Suprapubic skin (tissue), 4 donors: ENCODE measurements around the gene IQSEC1. TPM values are rescaled to one million over a fixed set of nuclear protein-coding genes. Genes with fewer than 3 reads are reported as not detected.

Experiments
- DNase-seq, 2 donors: peaks; one replicate each; pipeline ENCODE4 v3.0.0-alpha.2; 2019; ENCODE audit warnings: low spot score in 2 of 2
- H3K27ac ChIP-seq: fragments of 200-600 bp; sonication (generic); one replicate; pipeline ENCODE4 v1.5.1; 2019
- H3K27me3 ChIP-seq: fragments of 200-600 bp; sonication (generic); one replicate; pipeline ENCODE4 v1.5.1; 2019
- H3K36me3 ChIP-seq: fragments of 200-600 bp; sonication (generic); one replicate; pipeline ENCODE4 v1.5.1; 2019
- H3K4me1 ChIP-seq: fragments of 200-600 bp; sonication (generic); one replicate; pipeline ENCODE4 v1.5.1; 2019
- H3K4me3 ChIP-seq: fragments of 200-600 bp; sonication (generic); one replicate; pipeline ENCODE4 v1.5.1; 2019; ENCODE audit warnings: mild to moderate bottlenecking
- H3K9me3 ChIP-seq: fragments of 200-600 bp; sonication (generic); one replicate; pipeline ENCODE4 v1.5.1; 2019
- CTCF ChIP-seq, 2 donors: fragments of 200-600 bp in 1 of 2; fragments of 450-650 bp in 1 of 2; sonication (generic) in 1 of 2; IDR thresholded peaks; one replicate each; pipeline ENCODE4 v1.5.1; 2016 to 2019; ENCODE audit warnings: antibody characterized with exemption in 2 of 2, mild to moderate bottlenecking in 1 of 2, moderate library complexity in 1 of 2
- EP300 ChIP-seq: sonication (generic); formaldehyde crosslinking; IDR thresholded peaks from one replicate; pipeline ENCODE4 v1.6.1; 2017; ENCODE audit warnings: antibody characterized with exemption
- POLR2A ChIP-seq, 2 donors: fragments of 450-650 bp; IDR thresholded peaks; one replicate each; pipeline ENCODE4 v1.6.1; 2017; ENCODE audit warnings: antibody characterized with exemption in 2 of 2, mild to moderate bottlenecking in 2 of 2, moderate library complexity in 2 of 2
- POLR2AphosphoS5 ChIP-seq, 3 donors: sonication (generic); formaldehyde crosslinking; IDR thresholded peaks; one replicate each; pipeline ENCODE4 v1.6.1; 2017; ENCODE audit warnings: antibody characterized with exemption in 3 of 3
- WGBS: methylation state at CpG from one replicate; pipeline ENCODE4 v1.1.5; 2018; 5-methylcytosine and 5-hydroxymethylcytosine counted together
- total RNA-seq, 4 donors: library from RNA; depleted of rRNA; stranded (reverse); fragments of >200 nt; gene quantifications; one replicate each; pipeline ENCODE4 v1.1.0, GENCODE V29; 2016

The IQSEC1 gene
- total RNA-seq, 4 donors from 2014 or later: 26.7 to 52.4 (median 35.5) TPM

- Histone ChIP-seq H3K27me3 (peaks cover 3% of the 10 kb centered on the region), H3K36me3 (no peaks in the 10 kb centered on the region), H3K9me3 (no peaks in the 10 kb centered on the region), H3K4me1 (peaks cover 28% of the 10 kb centered on the region), H3K4me3 (no peak overlapping the region), H3K27ac (no peak overlapping the region)
- WGBS: 93% methylated on average over 5 of the region's 6 CpGs
- no peak for DNase-seq
- TF ChIP-seq CTCF (IDR thresholded peaks at IDR 0.05) (no peak), EP300 (no peak)
These were observed 10.0 kb upstream of the IQSEC1 start for GRCh38 chr3:13083254-13083653.

GRCh38 chr3:13082677-13083076 lies 9.4 kb upstream of the IQSEC1 start:
- no peak for TF ChIP-seq EP300
- no peak for TF ChIP-seq CTCF (IDR thresholded peaks at IDR 0.05)
- no peak for TF ChIP-seq POLR2A (IDR thresholded peaks at IDR 0.05)
- TF ChIP-seq POLR2AphosphoS5 (IDR thresholded peaks at IDR 0.05): no peak
- H3K9me3 ChIP-seq: no peaks in the 10 kb centered on the region
- no peak for DNase-seq
- 83% methylated on average over 13 of the region's 13 CpGs for WGBS
- no peak overlapping the region for H3K27ac ChIP-seq
- H3K4me1 ChIP-seq: peaks cover 33% of the 10 kb centered on the region
- H3K4me3 ChIP-seq: no peak overlapping the region
- peaks cover 3% of the 10 kb centered on the region for H3K27me3 ChIP-seq
- H3K36me3 ChIP-seq: no peaks in the 10 kb centered on the region

GRCh38 chr3:13081603-13082360 lies 8.6 kb upstream of the IQSEC1 start:
- Histone ChIP-seq H3K9me3 (no peaks in the 10 kb centered on the region), H3K4me3 (no peak overlapping the region), H3K27me3 (peaks cover 3% of the 10 kb centered on the region), H3K27ac (no peak overlapping the region), H3K36me3 (no peaks in the 10 kb centered on the region), H3K4me1 (peaks cover 39% of the 10 kb centered on the region)
- WGBS: 74% methylated on average over 21 of the region's 23 CpGs
- TF ChIP-seq CTCF (IDR thresholded peaks at IDR 0.05) (no peak), EP300 (no peak), POLR2AphosphoS5 (IDR thresholded peaks at IDR 0.05) (no peak), POLR2A (IDR thresholded peaks at IDR 0.05) (no peak)
- DNase-seq: no peak

- Histone ChIP-seq H3K4me1 (peaks cover 39% of the 10 kb centered on the region), H3K9me3 (no peaks in the 10 kb centered on the region), H3K4me3 (no peak overlapping the region), H3K36me3 (no peaks in the 10 kb centered on the region), H3K27me3 (peaks cover 14% of the 10 kb centered on the region), H3K27ac (no peak overlapping the region)
- TF ChIP-seq POLR2A (IDR thresholded peaks at IDR 0.05) (no peak), CTCF (IDR thresholded peaks at IDR 0.05) (no peak), POLR2AphosphoS5 (IDR thresholded peaks at IDR 0.05) (no peak)
- 51% methylated on average over 8 of the region's 8 CpGs for WGBS
- DNase-seq: no peak
These were observed 7.4 kb upstream of the IQSEC1 start for GRCh38 chr3:13080591-13080990.

- no peak for TF ChIP-seq POLR2A (IDR thresholded peaks at IDR 0.05)
- no peak for TF ChIP-seq EP300
- Histone ChIP-seq H3K27me3 (peaks cover 19% of the 10 kb centered on the region), H3K27ac (no peak overlapping the region), H3K9me3 (no peaks in the 10 kb centered on the region), H3K4me1 (peaks cover 39% of the 10 kb centered on the region), H3K4me3 (no peak overlapping the region), H3K36me3 (no peaks in the 10 kb centered on the region)
- WGBS: 91% methylated on average over 3 of the region's 3 CpGs
- DNase-seq: no peak
These were observed 6.8 kb upstream of the IQSEC1 start for GRCh38 chr3:13080026-13080425.

GRCh38 chr3:13079510-13079909 lies 6.3 kb upstream of the IQSEC1 start:
- Histone ChIP-seq H3K27ac (no peak overlapping the region), H3K36me3 (no peaks in the 10 kb centered on the region), H3K4me1 (peaks cover 39% of the 10 kb centered on the region), H3K9me3 (no peaks in the 10 kb centered on the region), H3K27me3 (peaks cover 25% of the 10 kb centered on the region), H3K4me3 (no peak overlapping the region)
- WGBS: 93% methylated on average over 7 of the region's 7 CpGs
- no peak for DNase-seq
- no peak for TF ChIP-seq EP300
- TF ChIP-seq POLR2AphosphoS5 (IDR thresholded peaks at IDR 0.05): no peak
- no peak for TF ChIP-seq CTCF (IDR thresholded peaks at IDR 0.05)
- no peak for TF ChIP-seq POLR2A (IDR thresholded peaks at IDR 0.05)
